ENCODE data around the gene UBE4A.

The UBE4A gene

DNA sequence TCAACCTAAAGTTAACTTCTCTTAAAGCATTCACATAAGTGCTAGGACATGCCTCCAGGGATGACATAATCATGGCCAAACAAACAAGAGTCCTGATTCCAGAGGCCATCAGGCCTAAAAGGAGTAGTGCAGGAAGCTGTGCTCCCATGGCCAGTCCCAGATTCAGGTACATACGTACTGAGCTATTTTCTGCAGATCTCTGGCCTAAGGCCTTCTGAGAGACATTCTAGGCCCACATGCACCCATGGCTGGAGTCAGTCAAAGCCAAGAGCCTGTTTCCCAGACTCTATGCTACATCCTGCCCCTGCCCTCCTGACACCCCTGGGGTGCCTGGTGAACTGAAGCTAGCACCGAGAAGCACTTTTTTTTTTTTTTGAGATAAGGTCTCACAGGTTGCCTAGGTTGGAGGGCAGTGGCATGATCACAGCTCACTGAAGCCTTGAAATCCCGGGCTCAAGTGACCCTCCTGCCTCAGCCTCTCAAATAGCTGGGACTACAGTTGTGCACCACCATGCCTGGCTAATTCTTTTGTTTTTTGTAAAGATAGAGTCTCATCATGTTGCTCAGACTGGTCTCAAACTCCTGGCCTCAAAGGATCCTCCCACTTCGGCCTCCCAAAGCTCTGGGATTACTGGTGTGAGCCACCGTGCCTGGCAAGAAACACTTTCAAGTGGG lies 17.4 kb upstream of the UBE4A start:
- DNase-seq (ENCODE audit: low read depth) = no peak

DNA sequence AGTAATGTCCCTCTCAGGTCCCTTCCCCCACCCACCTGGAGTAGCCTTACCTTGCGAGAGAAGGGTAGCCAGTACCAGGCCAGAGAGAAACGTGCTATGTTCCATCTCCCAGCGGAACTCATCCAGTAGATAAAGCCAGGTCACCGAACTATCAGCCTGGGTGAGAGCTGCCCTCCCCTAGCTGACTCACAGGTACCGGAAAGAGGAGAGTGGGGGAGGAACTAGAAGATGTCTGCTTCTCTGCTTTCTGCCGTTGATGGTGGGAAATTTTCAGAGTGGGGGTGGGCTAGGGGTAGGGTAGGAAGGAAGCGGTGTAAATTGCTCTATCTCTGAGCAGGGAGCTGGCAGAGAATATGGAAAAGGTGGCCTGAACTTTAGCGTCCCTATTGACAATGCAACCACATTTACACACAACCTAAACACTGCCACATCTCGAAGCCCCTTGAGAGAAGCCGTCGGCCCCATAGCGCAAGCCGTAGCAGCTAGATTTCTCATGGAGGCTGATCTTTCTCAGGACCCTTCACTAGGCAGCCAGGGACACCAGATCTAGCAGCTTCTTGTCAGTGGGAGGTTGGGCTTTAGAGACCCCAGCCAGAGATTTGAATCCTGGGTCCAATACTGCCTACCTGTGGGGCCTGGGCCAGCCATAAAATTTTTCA lies 16.8 kb upstream of the UBE4A start, which contains the start of gene CD3D:
TSS of gene CD3D (minus strand) at position 203 of the 659 bp plus-strand sequence. CDS start at position 105, 98 bp downstream.
- DNase-seq (ENCODE audit: low read depth) = peak; percentile 59

DNA sequence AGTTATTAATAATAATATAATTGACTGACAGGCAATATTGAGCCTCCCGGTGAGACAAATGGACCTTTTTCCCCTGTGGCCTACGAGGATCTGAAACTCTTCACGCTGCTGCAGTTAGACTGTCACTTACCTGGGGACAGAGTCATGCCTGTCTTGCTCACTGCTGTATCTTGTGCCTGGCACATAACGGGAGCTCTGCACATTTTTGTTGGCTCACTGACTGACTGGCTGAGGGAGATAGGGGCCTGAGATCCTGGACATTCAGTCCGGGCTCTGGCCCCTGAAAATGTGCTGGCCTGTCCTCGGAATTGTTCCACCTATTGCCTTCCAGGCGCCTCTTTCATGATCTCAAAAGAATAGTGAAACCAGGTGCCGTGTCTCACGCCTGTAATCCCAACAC lies 16.2 kb upstream of the UBE4A start:
- no peak for DNase-seq (ENCODE audit: low read depth)

DNA sequence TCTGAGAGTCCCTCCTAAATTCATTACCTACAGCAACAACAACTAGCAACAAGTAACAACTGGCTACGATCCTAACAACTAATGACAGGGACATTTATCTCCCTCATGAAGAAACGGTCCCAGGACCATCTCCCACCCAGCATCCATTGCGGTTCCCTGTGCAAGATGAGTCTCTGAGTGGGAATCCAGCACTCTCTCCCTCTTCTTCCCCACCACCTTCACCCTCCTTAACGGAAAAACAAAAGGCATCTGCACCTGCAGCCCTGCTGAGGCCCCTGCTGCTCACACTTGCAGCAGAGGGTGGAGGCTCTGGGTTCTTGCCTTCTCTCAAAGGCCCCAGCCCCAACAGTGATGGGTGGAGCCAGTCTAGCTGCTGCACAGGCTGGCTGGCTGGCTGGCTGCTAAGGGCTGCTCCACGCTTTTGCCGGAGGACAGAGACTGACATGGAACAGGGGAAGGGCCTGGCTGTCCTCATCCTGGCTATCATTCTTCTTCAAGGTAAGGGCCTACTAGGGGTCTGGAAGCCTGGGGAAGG lies 15.4 kb upstream of the UBE4A start, which contains the start of gene CD3G:
TSS of gene CD3G (plus strand) at position 364 of the 535 bp plus-strand sequence. CDS start at position 444, 80 bp downstream.
- DNase-seq (ENCODE audit: low read depth) = peak; percentile 62

DNA sequence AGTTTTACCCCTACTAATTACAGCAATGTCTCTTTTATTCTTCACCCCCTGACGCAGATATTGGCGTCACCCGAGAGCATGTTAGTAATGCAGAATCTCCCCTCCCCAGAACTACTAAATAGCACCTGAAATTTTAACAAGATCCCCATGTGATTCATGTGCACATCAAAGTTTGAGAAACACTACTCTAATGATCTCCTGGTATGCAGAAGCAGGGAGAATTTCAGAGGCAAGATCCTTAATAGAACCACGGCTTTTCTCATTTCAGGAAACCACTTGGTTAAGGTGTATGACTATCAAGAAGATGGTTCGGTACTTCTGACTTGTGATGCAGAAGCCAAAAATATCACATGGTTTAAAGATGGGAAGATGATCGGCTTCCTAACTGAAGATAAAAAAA lies 9.9 kb upstream of the UBE4A start:
- DNase-seq (ENCODE audit: low read depth) = no peak

DNA sequence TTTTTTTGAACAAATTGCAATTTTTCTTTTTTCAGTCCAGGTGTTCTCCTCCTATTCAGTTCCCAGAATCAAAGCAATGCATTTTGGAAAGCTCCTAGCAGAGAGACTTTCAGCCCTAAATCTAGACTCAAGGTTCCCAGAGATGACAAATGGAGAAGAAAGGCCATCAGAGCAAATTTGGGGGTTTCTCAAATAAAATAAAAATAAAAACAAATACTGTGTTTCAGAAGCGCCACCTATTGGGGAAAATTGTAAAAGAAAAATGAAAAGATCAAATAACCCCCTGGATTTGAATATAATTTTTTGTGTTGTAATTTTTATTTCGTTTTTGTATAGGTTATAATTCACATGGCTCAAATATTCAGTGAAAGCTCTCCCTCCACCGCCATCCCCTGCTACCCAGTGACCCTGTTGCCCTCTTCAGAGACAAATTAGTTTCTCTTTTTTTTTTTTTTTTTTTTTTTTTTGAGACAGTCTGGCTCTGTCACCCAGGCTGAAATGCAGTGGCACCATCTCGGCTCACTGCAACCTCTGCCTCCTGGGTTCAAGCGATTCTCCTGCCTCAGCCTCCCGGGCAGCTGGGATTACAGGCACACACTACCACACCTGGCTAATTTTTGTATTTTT lies 6.2 kb upstream of the UBE4A start:
- no peak for DNase-seq (ENCODE audit: low read depth)

DNA sequence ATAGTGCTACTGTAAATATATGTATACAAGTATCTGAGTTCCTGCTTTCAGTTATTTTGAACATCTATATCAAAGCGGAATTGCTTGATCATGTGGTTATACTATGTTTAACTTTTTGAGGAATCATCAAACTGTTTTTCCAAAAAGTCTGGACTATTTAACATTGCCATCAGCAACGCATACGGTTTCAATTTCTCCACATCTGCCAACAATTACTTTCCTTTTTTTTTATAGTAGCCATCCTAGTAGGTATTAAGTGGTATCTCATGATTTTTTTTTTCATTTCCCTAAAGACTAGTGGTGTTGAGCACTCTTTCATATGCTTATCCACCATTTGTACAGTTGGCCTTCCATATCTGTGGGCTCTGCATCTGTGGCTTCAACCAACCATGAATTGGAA lies 1.3 kb upstream of the UBE4A start:
- no peak for DNase-seq (ENCODE audit: low read depth)

DNA sequence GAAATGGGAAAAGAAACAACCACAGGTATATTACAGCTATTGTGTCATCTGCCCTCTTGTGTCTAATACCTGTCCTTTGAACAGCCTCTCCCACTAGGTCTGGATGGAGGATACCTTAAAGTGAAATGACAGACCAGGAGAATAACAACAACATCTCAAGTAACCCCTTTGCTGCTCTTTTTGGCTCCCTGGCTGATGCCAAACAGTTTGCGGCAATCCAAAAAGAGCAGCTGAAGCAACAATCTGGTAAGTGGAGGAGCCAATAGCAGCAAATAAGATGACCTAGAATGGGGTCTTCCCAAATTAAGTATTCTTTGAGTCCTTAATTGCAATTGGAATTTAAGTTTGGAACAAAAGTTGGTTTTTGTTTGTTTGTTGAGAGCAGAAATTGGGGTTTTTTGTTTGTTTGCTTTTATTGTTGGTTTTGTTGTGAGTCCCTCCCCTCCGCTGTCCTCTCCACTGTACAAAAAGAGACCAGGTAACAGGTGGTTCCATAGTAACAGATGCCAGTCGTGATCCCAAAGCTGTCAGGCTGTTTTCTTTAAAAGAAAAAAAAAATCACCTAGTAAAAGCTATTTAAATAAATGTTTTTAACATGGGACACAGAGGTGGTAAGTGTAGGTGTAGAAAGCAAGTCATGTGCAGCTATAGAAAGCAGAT lies 5.7 kb downstream of the UBE4A start:
- DNase-seq (ENCODE audit: low read depth) = no peak

DNA sequence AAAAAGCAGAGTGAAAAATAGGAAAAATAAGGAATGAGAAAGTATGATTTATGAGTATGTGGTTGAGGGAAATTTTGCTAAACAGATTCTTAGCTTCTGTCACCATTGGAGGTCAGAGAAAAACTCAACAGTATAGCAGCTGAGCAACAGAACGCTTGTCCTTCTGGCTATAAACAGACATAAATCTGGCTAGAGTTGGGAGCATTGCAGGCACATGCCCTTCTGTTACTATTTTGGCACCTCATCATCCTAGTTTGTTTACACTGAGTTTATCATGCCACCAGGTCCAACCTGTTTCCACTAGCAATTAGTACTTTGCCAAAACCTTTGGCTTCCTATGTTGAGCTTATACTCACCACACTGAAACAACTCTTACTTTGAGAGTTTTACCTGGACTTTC lies 6.9 kb downstream of the UBE4A start:
- no peak for DNase-seq (ENCODE audit: low read depth)

DNA sequence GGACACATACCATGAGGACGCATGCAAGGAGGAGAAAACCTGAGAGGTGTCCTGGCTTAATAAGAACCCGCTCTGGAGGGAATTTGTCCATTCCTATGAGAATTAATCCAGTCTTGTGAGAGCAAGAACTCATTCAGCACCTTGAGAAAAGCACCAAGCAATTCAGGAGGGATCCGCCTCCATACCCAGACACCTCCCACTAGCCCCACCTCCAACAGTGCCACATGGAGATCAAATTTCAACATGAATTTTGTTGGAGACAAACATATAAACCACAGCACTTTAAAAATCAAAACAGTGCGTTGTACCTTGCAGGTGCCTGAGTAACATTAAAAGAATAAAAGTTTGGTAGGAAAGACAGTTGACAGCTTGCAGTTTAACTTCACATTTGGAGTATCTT lies 11.4 kb downstream of the UBE4A start:
- DNase-seq (ENCODE audit: low read depth) = no peak

DNA sequence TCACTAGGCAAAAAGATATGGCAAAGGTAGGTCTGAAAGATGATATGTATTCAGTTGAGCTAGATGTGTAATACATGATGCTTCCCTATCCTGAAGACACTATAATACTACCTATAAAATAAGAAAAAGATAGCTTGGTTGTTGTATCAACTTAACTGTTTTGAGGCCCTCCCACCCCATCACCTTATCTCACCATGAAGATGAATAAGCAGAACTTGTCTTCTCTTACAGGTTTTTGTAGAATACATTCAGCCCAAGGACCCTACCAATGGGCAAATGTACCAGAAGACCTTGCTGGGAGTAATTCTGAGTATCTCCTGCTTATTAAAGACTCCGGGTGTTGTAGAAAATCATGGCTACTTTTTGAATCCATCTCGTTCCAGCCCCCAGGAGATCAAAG lies 13.9 kb downstream of the UBE4A start:
- DNase-seq (ENCODE audit: low read depth) = no peak

DNA sequence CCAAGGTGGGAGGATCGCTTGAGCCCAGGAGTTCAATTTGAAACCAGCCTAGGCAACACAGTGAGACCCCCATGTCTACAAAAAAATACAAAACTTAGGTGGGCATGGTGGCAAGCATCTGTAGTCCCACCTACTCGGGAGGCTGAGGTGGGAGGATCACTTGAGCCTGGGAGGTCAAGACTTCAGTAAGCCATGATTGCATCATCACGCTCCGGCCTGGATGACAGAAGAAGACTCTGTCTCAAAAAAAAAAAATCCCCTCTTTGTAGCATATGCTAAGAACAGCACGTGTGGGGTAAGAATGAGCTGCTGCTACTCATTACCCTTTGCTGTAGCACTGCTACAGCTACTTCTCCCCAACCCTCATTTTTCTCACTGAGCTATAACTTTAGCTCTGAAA lies 14.5 kb downstream of the UBE4A start:
- DNase-seq (ENCODE audit: low read depth) = no peak

DNA sequence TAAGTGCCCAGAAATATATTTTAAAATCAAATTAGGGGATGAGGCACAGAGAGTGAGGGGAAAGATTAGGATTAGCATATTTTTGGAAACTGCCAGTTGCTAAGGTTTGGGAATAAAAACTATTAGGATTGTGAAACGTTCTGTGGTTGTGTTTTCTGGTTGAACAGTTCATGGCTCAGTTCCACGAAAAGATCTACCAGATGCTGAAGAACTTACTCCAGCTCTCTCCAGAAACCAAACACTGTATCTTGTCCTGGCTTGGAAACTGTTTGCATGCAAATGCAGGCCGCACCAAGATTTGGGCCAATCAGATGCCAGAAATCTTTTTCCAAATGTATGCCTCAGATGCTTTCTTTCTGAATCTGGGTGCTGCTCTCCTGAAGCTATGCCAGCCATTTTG lies 15.3 kb downstream of the UBE4A start:
- DNase-seq (ENCODE audit: low read depth) = no peak

DNA sequence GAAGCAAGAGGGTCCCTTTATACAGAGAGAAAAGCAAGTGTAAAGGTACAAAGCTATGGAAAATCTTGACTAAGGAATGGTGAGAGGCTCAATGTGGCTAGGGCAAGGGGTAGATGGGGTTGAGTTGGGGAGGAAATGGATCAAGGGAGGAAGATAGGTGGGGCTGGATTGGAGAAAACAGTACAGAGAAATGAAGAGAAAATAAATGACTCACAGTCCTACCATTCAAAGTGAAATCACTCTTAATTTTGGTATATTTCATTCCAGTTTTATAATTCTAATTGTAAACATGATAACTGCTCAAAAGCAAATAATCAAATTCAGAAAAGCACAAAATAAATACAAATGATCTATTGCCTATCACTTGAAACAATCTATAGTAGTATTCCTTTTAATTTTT lies 16.6 kb downstream of the UBE4A start:
- DNase-seq (ENCODE audit: low read depth) = no peak

DNA sequence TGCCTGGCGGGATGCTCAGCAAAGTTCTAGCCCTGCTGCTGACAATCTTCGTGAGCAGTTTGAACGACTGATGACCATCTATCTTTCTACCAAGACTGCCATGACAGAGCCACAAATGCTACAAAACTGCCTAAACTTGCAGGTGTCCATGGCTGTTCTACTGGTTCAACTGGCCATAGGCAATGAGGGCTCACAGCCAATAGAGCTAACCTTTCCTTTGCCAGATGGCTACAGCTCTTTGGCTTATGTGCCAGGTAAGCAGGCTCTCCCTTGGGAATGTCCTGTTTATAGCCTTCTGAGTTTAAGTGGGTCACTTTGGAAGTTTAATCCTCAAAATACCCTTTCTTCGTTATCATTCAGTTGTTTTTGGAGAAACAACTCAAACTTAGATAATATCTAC lies 20.1 kb downstream of the UBE4A start:
- no peak for DNase-seq (ENCODE audit: low read depth)

DNA sequence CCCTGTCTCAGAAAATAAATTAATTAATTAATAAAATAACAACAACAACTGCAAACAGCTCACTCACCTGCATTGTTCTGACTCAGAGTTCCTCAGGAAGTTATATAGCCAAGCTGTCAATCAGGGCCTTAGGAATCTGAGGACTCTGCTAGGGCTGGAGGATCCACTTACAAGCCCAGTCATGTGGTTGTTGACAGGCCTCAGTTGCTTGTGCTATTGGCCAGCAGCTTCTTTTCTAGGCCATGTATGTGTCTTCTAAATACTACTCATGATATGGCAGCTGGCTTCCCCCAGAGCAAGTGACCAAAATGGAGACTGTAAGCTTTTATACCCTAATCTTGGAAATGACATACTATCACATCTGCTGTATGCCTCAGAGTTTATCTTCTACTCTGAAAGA lies 21.2 kb downstream of the UBE4A start:
- no peak for DNase-seq (ENCODE audit: low read depth)

DNA sequence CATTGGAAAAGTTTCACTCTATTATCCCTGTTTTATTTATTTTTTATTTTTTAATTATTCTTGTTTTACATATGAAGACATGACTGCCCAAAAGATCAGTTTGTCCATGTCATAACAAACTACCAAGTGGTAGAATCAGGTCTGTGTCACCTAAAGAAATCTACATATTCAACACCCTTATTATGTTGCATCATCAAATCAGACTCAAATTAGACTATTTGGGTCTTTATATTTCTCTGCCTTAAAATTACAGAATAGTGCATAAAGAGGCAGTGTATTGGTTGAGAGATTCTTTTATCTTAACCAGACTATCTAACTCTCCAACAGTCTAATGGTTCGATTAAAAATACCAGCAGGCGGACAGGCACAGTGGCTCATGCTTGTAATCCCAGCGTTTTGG lies 23.6 kb downstream of the UBE4A start:
- no peak for DNase-seq (ENCODE audit: low read depth)

DNA sequence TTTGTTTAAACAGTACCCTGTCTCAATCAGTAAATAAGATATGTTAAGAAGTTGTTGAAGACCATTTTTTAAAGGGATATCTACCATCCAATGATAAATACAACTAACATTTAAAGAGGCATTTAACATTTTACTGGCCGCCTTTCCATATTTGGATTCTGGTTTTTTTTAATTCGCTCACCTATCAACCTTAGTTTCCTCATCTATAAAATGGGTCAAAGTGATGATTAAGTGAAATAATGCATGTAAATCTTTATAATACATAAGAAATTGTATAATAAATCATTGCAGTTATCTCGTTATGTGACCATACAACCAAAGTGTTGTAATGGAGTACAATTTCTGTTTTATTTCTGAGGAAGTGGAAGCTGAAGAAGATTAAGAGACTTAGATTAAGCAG lies 24.3 kb downstream of the UBE4A start:
- DNase-seq (ENCODE audit: low read depth) = no peak

DNA sequence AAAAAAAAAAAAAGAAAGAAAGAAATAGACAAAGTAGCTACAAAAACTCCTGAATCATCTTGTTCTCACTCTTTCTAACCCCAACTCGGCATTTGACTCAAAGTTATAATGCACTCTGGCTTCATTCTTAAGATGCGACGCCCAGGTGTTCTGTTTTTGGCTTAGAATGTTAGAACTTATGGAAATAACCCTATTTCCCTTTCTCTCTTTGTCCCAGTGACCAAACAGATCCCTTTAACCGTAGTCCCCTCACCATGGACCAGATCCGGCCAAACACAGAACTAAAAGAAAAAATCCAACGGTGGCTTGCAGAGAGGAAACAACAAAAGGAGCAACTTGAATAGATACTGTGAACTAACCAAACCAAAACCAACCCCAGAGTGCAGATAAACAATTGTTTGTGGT lies 36.7 kb downstream of the UBE4A start:
- DNase-seq (ENCODE audit: low read depth) = no peak

DNA sequence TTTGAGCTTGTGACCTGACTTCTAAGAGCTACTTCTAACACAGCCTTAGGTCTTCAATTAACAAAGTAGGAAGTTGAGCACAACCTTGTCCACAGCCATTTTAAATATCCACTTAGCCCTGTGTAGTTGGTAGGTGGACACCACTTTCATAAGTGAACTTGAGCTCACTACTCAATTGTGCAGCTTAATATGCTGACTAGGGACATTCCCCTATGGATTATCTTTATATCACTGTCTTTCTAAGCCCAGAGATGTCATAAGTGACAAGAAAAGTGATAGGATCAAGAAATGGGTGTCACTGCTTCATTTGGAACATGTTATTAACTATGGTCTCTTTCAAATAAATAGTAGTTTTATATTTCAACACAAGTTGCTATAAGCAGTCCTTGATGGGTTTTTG lies 38.0 kb downstream of the UBE4A start:
- DNase-seq (ENCODE audit: low read depth) = no peak

DNA sequence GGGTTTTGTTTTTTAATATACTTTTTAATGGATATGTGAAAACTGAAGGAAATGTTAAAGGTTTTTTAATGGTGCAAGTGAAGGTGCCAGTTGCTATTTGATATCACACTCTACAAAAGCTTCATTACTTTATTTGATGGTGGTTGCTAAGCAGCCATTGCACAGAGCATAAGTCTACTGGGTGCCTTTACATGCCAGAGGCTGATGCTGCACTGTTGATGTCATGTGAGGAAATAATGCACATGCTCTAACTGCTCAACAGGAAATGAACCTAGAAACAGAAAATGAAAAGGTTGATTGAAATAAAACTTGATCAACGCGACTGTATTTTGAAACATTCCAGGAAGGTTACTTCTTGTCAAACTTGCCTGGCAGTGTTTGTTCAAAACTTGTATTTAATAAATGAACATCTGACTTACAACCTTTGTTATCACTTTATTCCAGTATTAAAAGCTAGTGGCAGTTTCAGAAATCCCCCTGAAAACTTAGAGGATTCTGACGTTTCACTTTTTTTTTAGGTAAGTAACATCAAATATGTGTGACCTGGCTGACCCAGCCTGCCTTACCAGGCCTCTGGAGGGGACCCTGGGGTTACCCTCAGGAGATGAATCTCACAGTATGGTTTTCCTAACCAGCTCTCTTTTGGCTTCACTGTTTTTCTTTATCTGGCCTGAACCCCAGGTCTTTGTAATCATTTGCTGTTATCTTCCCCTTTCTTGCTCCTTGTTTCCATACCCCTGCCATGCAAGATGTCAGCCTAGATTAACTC lies 39.6 kb downstream of the UBE4A start:
- DNase-seq (ENCODE audit: low read depth) = no peak

Data from activated T-cell treated with anti-CD3 and anti-CD28 coated beads for 48 hours (primary cell).